ENCODE results near the gene RNF111. TPM values are rescaled to one million over a fixed set of nuclear protein-coding genes. Genes with fewer than 3 reads are reported as not detected.
"Not testable (repeated sequence)": the region's sequence is repeated elsewhere in the genome, so short reads cannot be mapped to it uniquely, and the experiment has no call there.

RNF111 gene
- total RNA-seq, 1 experiment from 2014 or later = 61.0 TPM

GRCh38 chr15:58987036-58987435 lies 427 bp upstream of the RNF111 start:
- H3K9me3 ChIP-seq (ENCODE audit: low read length) = no peaks in the 10 kb centered on the region
- no peak overlapping the region for H3K27ac ChIP-seq (ENCODE audit: low read length)
- no peaks in the 10 kb centered on the region for H3K9me2 ChIP-seq (replicated peaks; ENCODE audit: insufficient read depth, low read length)
- peaks cover 21% of the 10 kb centered on the region for H3K4me1 ChIP-seq (ENCODE audit: low read length)
- H3K9ac ChIP-seq (ENCODE audit: low read length) = peak overlapping the region; percentile 87
- peaks cover 9% of the 10 kb centered on the region; the same call in 1 of the 2 replicates for H3K36me3 ChIP-seq (ENCODE audit: insufficient read depth, low read length)
- H3K27me3 ChIP-seq (ENCODE audit: low read length) = no peaks in the 10 kb centered on the region
- DNase-seq = no peak
- H4K20me1 ChIP-seq (ENCODE audit: insufficient read depth, low read depth, low read length) = peaks cover 23% of the 10 kb centered on the region
- H3K79me2 ChIP-seq (ENCODE audit: low read length) = peaks cover 44% of the 10 kb centered on the region
- peak overlapping the region; percentile 89 for H3K4me3 ChIP-seq (ENCODE audit: low read length)
- H2AFZ ChIP-seq (ENCODE audit: low read length) = peak overlapping the region; percentile 73
- peak overlapping the region; percentile 96 for H3K4me2 ChIP-seq (ENCODE audit: low read depth, low read length, poor library complexity, severe bottlenecking)

GRCh38 chr15:58988006-58988785 lies 733 bp downstream of the RNF111 start:
- H3K36me3 ChIP-seq (ENCODE audit: insufficient read depth, low read length) = peaks cover 12% of the 10 kb centered on the region; the same call in 1 of the 2 replicates
- H3K4me2 ChIP-seq (ENCODE audit: low read depth, low read length, poor library complexity, severe bottlenecking) = peak overlapping the region; percentile 96
- H3K4me3 ChIP-seq (ENCODE audit: low read length) = peak overlapping the region; percentile 89
- H3K27me3 ChIP-seq (ENCODE audit: low read length) = no peaks in the 10 kb centered on the region
- peak overlapping the region; percentile 87 for H3K9ac ChIP-seq (ENCODE audit: low read length)
- H3K9me2 ChIP-seq (replicated peaks; ENCODE audit: insufficient read depth, low read length) = no peaks in the 10 kb centered on the region
- peak overlapping the region; percentile 93 for H2AFZ ChIP-seq (ENCODE audit: low read length)
- H3K4me1 ChIP-seq (ENCODE audit: low read length) = peaks cover 21% of the 10 kb centered on the region
- peaks cover 23% of the 10 kb centered on the region for H4K20me1 ChIP-seq (ENCODE audit: insufficient read depth, low read depth, low read length)
- no peaks in the 10 kb centered on the region for H3K9me3 ChIP-seq (ENCODE audit: low read length)
- peak; percentile 88 for DNase-seq
- peak overlapping the region; percentile 48 for H3K27ac ChIP-seq (ENCODE audit: low read length)
- peaks cover 56% of the 10 kb centered on the region for H3K79me2 ChIP-seq (ENCODE audit: low read length)

- Histone ChIP-seq H3K4me3 (ENCODE audit: low read length) (no peak overlapping the region), H3K9me3 (ENCODE audit: low read length) (no peaks in the 10 kb centered on the region), H3K9ac (ENCODE audit: low read length) (no peak overlapping the region), H2AFZ (ENCODE audit: low read length) (no peak overlapping the region), H3K36me3 (ENCODE audit: insufficient read depth, low read length) (peaks cover 12% of the 10 kb centered on the region; the same call in 1 of the 2 replicates), H3K79me2 (ENCODE audit: low read length) (peaks cover 96% of the 10 kb centered on the region), H4K20me1 (ENCODE audit: insufficient read depth, low read depth, low read length) (peaks cover 32% of the 10 kb centered on the region), H3K4me2 (ENCODE audit: low read depth, low read length, poor library complexity, severe bottlenecking) (no peak overlapping the region), H3K4me1 (ENCODE audit: low read length) (peaks cover 15% of the 10 kb centered on the region), H3K27me3 (ENCODE audit: low read length) (no peaks in the 10 kb centered on the region), H3K27ac (ENCODE audit: low read length) (no peak overlapping the region), H3K9me2 (replicated peaks; ENCODE audit: insufficient read depth, low read length) (no peaks in the 10 kb centered on the region)
- no peak for DNase-seq
Measured at GRCh38 chr15:58992181-58992580, 4.7 kb downstream of the RNF111 start.

- peaks cover 2% of the 10 kb centered on the region for H3K4me1 ChIP-seq (ENCODE audit: low read length)
- H3K36me3 ChIP-seq (ENCODE audit: insufficient read depth, low read length) = peaks cover 12% of the 10 kb centered on the region; the same call in 1 of the 2 replicates
- no peak overlapping the region for H3K27ac ChIP-seq (ENCODE audit: low read length)
- no peak for DNase-seq
- H3K9me2 ChIP-seq (replicated peaks; ENCODE audit: insufficient read depth, low read length) = no peaks in the 10 kb centered on the region
- no peak overlapping the region for H2AFZ ChIP-seq (ENCODE audit: low read length)
- no peaks in the 10 kb centered on the region for H3K9me3 ChIP-seq (ENCODE audit: low read length)
- no peak overlapping the region for H3K9ac ChIP-seq (ENCODE audit: low read length)
- H4K20me1 ChIP-seq (ENCODE audit: insufficient read depth, low read depth, low read length) = peaks cover 14% of the 10 kb centered on the region
- no peak overlapping the region for H3K4me2 ChIP-seq (ENCODE audit: low read depth, low read length, poor library complexity, severe bottlenecking)
- H3K4me3 ChIP-seq (ENCODE audit: low read length) = no peak overlapping the region
- peaks cover 100% of the 10 kb centered on the region for H3K79me2 ChIP-seq (ENCODE audit: low read length)
- no peaks in the 10 kb centered on the region for H3K27me3 ChIP-seq (ENCODE audit: low read length)
Measured at GRCh38 chr15:58994906-58995453, 7.5 kb downstream of the RNF111 start.

DNA sequence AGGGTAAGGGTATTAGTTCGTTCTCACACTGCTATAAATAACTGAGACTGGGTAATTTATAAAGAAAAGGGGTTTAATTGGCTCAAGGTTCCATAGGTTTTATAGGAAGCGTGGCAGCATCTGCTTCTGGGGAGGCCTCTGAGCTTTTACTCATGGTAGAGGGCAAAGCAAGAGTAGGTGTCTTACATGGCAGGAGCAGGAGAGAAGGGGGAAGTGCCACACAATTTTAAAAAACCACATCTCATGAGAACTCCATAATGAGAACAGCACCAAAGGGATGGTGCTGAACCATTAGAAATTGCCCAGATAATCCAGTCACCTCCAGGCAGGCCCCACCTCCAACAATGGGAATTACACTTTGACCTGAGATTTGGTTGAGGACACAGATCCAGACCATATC lies 12.2 kb downstream of the RNF111 start:
- H3K9me3 ChIP-seq (ENCODE audit: low read length) = no peaks in the 10 kb centered on the region
- H3K36me3 ChIP-seq (ENCODE audit: insufficient read depth, low read length) = peaks cover 12% of the 10 kb centered on the region
- H3K79me2 ChIP-seq (ENCODE audit: low read length) = peaks cover 100% of the 10 kb centered on the region
- peaks cover 25% of the 10 kb centered on the region for H4K20me1 ChIP-seq (ENCODE audit: insufficient read depth, low read depth, low read length)
- H3K27me3 ChIP-seq (ENCODE audit: low read length) = no peaks in the 10 kb centered on the region
- H3K4me1 ChIP-seq (ENCODE audit: low read length) = peaks cover 34% of the 10 kb centered on the region
- H3K9ac ChIP-seq (ENCODE audit: low read length) = no peak overlapping the region
- H3K27ac ChIP-seq (ENCODE audit: low read length) = no peak overlapping the region
- no peak overlapping the region for H3K4me2 ChIP-seq (ENCODE audit: low read depth, low read length, poor library complexity, severe bottlenecking)
- H3K4me3 ChIP-seq (ENCODE audit: low read length) = no peak overlapping the region
- DNase-seq = no peak
- H2AFZ ChIP-seq (ENCODE audit: low read length) = no peak overlapping the region
- no peaks in the 10 kb centered on the region for H3K9me2 ChIP-seq (replicated peaks; ENCODE audit: insufficient read depth, low read length)

DNA sequence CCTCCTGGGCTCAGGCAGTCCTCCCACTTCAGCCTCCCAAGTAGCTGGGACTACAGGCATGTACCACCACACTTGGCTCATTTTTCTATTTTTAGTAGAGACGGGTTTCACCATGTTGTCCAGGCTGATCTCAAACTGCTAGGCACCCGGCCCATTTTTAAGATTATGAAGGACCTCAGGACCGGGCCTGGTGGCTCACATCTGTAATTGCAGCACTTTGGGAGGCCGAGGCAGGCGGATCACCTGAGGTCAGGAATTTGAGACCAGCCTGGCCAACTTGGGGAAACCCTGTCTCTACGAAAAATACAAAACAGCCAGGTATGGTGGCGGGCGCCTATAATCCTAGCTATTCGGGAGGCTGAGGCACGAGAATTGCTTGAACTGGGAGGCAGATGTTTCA lies 12.8 kb downstream of the RNF111 start:
- DNase-seq = not testable (repeated sequence)

GRCh38 chr15:59001946-59002345 lies 14.5 kb downstream of the RNF111 start:
- no peaks in the 10 kb centered on the region for H3K9me3 ChIP-seq (ENCODE audit: low read length)
- H3K9me2 ChIP-seq (replicated peaks; ENCODE audit: insufficient read depth, low read length) = no peaks in the 10 kb centered on the region
- H3K4me2 ChIP-seq (ENCODE audit: low read depth, low read length, poor library complexity, severe bottlenecking) = no peak overlapping the region
- H3K27ac ChIP-seq (ENCODE audit: low read length) = no peak overlapping the region
- H3K36me3 ChIP-seq (ENCODE audit: insufficient read depth, low read length) = peaks cover 22% of the 10 kb centered on the region
- no peak overlapping the region for H3K9ac ChIP-seq (ENCODE audit: low read length)
- H3K27me3 ChIP-seq (ENCODE audit: low read length) = no peaks in the 10 kb centered on the region
- DNase-seq = no peak
- no peak overlapping the region for H3K4me3 ChIP-seq (ENCODE audit: low read length)
- H3K4me1 ChIP-seq (ENCODE audit: low read length) = peaks cover 34% of the 10 kb centered on the region
- no peak overlapping the region for H2AFZ ChIP-seq (ENCODE audit: low read length)
- peaks cover 20% of the 10 kb centered on the region for H4K20me1 ChIP-seq (ENCODE audit: insufficient read depth, low read depth, low read length)
- peaks cover 100% of the 10 kb centered on the region for H3K79me2 ChIP-seq (ENCODE audit: low read length)

More for the DNA sequence above, 12.8 kb downstream of the RNF111 start:
- peaks cover 34% of the 10 kb centered on the region for H3K4me1 ChIP-seq (ENCODE audit: low read length)
- peaks cover 20% of the 10 kb centered on the region for H4K20me1 ChIP-seq (ENCODE audit: insufficient read depth, low read depth, low read length)
- not testable (repeated sequence) for H3K9me3 ChIP-seq (ENCODE audit: low read length); H3K27me3 ChIP-seq (ENCODE audit: low read length); H3K9me2 ChIP-seq (replicated peaks; ENCODE audit: insufficient read depth, low read length); H3K4me2 ChIP-seq (ENCODE audit: low read depth, low read length, poor library complexity, severe bottlenecking); H3K9ac ChIP-seq (ENCODE audit: low read length); H3K27ac ChIP-seq (ENCODE audit: low read length); H3K4me3 ChIP-seq (ENCODE audit: low read length); H2AFZ ChIP-seq (ENCODE audit: low read length)
- peaks cover 16% of the 10 kb centered on the region for H3K36me3 ChIP-seq (ENCODE audit: insufficient read depth, low read length)
- peaks cover 100% of the 10 kb centered on the region for H3K79me2 ChIP-seq (ENCODE audit: low read length)

GRCh38 chr15:59002418-59002859 lies 15.0 kb downstream of the RNF111 start:
- Histone ChIP-seq H3K4me3 (ENCODE audit: low read length) (no peak overlapping the region), H3K9ac (ENCODE audit: low read length) (no peak overlapping the region), H2AFZ (ENCODE audit: low read length) (no peak overlapping the region), H3K4me2 (ENCODE audit: low read depth, low read length, poor library complexity, severe bottlenecking) (no peak overlapping the region), H3K79me2 (ENCODE audit: low read length) (peaks cover 100% of the 10 kb centered on the region), H3K27ac (ENCODE audit: low read length) (no peak overlapping the region), H3K36me3 (ENCODE audit: insufficient read depth, low read length) (peaks cover 22% of the 10 kb centered on the region), H3K4me1 (ENCODE audit: low read length) (peaks cover 34% of the 10 kb centered on the region), H4K20me1 (ENCODE audit: insufficient read depth, low read depth, low read length) (peaks cover 20% of the 10 kb centered on the region), H3K9me3 (ENCODE audit: low read length) (no peaks in the 10 kb centered on the region), H3K27me3 (ENCODE audit: low read length) (no peaks in the 10 kb centered on the region), H3K9me2 (replicated peaks; ENCODE audit: insufficient read depth, low read length) (no peaks in the 10 kb centered on the region)
- DNase-seq = peak; percentile 43
